GM19395 (cell line): ENCODE measurements around the gene AGPAT3.

Source experiments
- ATAC-seq: cut with Tn5 transposase; IDR thresholded peaks from one replicate; pipeline ENCODE4 v1.9.1; 2021; ENCODE audit warnings: mild to moderate bottlenecking, moderate library complexity; ENCODE audit not compliant: unreplicated experiment

AGPAT3 gene

DNA sequence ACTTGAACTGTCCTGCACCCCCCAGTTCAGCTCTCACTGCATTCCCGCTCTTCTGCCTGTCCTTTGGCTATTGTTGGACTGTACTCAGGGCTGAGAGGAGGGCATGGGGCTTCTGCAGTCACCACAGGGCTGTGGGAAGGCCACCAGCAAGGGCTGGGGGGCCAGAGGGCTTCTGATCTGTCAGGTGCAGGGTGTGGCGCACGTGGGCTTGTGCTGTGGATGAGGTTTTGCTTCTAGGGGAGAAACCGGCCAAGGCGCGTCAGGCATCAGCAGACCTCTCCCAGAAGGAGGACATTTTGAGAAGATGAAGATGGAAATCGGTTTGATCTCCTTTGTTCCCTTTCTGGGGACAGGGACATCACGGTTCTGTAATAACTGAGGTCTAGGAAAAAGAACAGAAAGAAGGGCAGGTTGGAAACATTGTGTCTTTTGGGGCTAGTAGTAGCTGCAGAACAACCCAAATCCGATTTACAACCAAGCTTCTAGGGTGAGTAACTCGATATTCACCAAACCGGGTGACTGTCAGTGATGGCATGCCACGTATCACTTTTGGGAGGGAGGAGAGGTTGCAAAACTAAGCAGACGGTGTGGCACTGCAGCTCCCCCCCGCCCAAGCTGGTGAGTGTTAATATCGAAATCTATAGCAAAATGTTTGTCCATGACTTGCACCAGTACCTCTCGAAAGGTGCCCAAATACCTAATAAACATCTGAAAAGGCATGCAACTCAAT, 40.9 kb downstream of the AGPAT3 start:
- ATAC-seq, result no peak

- ATAC-seq, result no peak
Measured at GRCh38 chr21:43906585-43907370, 41.8 kb downstream of the AGPAT3 start.

GRCh38 chr21:43907751-43908150, 42.7 kb downstream of the AGPAT3 start:
- no peak for ATAC-seq

GRCh38 chr21:43908167-43908566, 43.1 kb downstream of the AGPAT3 start:
- no peak for ATAC-seq

DNA sequence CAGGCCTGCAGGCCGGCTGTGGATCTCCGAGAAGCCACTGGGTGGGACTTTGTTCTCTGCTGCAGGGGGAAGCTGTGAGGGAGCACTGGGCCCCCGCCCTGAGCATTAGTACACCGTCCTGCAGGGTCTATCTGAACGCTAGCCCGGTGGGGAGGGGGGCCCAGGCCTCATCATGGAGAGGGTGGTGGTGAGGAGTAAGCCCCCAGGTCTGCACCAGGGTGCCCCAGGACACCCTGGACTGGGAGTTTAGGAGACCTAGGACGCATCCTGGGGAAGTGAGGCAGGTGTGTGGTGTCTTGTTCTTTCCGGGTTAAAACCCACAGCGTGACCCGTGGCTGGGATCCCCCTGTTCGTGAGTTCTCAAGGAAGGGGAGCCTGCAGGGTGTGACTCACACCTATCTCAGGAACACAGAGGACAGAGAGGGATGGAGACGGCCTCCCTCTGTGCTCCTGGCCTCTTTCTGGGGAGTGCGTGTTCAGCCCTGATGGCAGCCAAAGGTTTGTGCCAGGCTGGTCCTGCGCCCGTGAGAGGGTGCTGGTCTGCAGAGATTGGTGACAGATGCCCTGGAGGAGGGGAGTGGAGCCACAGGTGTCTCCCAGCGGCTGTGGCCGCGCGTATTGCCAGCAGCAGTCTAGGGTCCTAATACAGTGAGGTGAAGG, 44.8 kb downstream of the AGPAT3 start:
- ATAC-seq, result no peak

DNA sequence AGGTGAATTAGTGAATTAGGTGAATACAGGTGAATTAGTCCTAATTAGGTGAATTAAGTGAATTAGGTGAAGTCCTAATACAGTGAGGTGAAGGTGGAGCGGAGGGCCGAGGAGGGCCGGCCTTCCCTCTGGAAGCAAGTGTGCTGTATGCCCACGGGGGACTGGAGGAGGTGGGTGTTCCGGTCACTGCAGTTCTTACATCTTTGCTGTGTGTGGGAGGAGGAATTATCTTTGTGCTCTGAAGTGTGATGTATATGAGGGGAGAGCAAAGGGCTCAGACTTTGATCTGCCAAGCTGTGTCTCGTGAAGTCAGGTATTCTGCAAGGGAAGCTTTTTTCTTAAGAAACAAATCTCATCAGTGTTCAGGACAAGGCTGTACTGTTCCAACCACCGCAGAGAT, 45.4 kb downstream of the AGPAT3 start:
- no peak for ATAC-seq

- no peak for ATAC-seq
Measured at GRCh38 chr21:43911015-43911934, 46.3 kb downstream of the AGPAT3 start.

GRCh38 chr21:43911935-43912487, 47.0 kb downstream of the AGPAT3 start:
- ATAC-seq, result no peak

- ATAC-seq, result no peak
Measured at GRCh38 chr21:43912500-43912899, 47.5 kb downstream of the AGPAT3 start.

DNA sequence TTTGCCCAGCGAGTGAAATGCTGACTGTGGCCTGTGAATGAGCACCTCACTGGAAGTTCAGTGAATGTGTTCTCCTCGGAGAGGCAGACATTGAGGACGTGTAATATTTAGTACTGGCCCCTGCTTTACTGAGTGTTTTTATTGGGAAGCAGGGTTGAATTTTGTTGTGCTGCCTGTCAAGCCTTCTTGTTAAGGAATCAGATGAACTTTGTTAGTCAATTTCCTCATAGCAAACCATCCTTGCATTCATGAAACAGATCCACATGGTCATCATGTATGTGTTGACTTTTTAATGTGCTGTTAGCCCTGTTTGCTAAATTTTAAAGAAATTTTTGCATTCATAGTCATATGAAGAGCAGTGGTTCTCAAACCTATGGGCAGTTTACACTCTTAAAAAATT, 47.9 kb downstream of the AGPAT3 start:
- no peak for ATAC-seq

DNA sequence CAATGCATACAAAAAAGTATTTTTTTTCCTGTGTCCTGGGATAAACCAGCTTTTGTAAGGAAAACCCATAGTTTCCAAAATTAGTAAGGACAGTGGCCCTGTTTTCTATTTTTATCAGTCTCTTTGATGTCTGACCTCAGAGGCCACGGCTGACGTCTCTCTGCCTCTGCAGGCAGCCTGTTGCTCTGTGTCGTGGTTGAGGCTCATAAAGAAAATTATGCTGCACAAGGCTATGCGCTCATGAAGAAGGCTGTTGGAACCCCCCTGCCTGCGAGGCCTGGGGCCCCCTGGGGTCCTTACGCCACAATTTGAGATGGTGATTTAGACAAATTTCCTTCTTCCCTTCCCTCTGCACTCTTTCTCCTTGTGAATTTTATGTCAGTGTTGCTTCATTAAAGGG, 48.9 kb downstream of the AGPAT3 start:
- no peak for ATAC-seq

DNA sequence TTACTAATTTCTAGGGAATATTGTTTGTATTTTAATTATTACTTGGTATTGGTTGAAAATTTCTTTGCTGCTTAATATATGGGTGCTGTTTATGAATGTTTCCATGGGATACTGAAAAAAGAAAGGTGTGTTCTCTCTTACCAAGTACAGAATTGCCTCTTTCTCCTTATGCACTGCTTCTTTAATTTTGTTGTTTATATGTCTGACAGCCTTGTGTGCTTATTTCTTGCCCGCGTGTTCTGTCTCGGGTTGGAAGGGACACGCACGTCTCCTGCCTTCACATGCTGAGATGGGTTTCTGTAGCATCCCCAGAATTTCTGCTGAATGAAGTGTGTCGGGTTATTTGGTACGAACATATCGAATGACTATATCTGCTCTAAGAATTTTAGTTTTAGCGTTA, 51.1 kb downstream of the AGPAT3 start:
- no peak for ATAC-seq

DNA sequence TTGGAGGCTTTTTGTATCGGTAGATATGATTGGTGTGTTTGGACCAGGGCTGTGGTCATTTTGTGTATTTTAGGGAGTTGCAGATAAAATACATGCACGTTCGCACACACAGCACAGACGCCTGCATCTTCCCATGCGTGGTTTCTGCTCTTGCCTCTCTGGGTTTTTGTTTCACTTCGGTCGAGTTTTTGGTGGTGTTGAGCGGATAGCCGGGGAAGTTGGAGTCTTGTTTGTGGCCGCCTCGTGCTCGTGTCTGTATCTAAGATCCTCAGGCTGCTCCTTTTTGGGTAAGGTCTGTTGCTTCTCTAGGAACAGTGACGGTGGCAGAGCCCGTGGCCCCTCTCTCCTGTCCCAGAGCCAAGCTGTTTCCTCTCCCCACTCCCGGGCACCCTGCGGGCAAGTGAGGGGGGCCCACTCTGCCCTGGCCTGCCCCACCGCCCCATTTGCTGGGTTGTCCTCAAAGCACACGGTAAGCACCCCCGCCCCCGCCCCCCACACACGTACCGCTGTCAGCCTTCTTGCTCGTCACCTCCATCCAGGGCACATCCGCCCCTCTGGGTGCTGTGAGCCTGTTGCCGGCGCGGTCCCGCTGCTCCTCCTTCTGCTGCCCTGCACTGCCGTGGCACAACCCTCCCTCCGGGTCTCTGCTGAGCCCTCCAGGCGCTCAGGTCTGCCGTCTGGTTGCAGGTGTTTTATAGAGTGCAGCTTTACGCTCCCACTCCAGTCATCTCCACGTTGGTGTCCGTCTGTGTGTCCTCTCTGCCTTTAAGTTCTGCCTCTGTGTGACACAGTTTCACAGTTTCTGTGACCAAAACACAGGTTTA, 51.9 kb downstream of the AGPAT3 start:
- no peak for ATAC-seq

GRCh38 chr21:43917515-43918384, 52.7 kb downstream of the AGPAT3 start:
- ATAC-seq, result no peak

DNA sequence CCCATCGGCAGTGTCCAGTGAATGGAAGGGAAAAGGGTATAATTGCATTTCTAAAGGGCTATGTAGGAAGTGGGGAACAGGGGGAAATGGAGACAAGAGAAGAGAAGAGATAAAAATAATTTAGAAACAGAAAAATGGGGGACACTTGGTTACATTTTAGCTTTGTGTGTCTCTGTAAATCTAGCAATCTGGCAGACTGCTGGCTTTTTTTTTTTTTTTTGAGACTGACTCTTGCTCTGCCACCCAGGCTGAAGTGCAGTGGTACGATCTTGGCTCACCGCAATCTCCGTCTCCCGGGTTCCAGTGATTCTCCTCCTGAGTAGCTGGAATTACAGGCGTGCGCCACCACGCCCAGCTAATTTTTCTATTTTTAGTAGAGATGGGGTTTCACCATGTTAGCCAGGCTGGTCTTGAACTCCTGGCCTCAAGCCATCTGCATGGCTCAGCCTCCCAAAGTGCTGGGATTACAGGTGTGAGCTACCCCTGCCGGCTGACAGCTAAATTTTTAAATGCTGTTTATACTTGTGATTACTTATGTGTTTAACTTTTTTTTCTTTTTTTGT, 53.4 kb downstream of the AGPAT3 start:
- no peak for ATAC-seq

DNA sequence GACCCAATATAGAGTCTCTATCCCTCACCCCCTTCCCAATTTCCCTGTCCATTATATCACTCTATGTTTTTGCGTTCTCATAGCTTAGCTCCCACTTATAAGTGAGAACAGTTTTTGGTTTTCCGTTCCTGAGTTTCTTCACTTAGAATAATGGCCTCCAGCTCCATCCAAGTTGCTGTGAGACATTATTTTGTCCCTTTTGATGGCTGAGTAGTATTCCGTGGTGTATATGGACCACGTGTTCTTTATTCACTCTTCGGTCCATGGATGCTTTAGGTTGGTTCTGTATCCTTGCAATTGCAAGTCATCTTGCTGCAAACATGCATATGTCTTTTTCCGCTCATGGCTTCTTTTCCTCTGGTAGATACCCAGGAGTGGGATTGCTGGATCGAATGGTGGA, 54.3 kb downstream of the AGPAT3 start:
- ATAC-seq, result no peak

GRCh38 chr21:43919871-43920801, 55.1 kb downstream of the AGPAT3 start:
- ATAC-seq, result no peak
